HCT116 (cell line): Measurements from ENCODE around the gene SAMD9L. TPM values are rescaled to one million over a fixed set of nuclear protein-coding genes. Genes with fewer than 3 reads are reported as not detected.
"Not testable (repeated sequence)": the region's sequence is repeated elsewhere in the genome, so short reads cannot be mapped to it uniquely, and the experiment has no call there.

Source experiments
- ATAC-seq: fragments of 200-7000 bp; cut with Tn5 transposase; 2 replicates; pipeline ENCODE4 v1.9.1; 2020; ENCODE audit warnings: mild to moderate bottlenecking, moderate library complexity
- BruUV-seq: library from RNA; stranded (reverse); fragments of 400-500 nt; replicated peaks from 2 replicates; lab custom pipeline; 2021; lab: Mats Ljungman, UMichigan
- CTCF ChIA-PET: fragments of 300-600 bp; sonication (Branson Sonifier 250); formaldehyde crosslinking; loops from one replicate; lab custom pipeline; 2021; ENCODE audit warnings: antibody characterized with exemption; lab: Charles Lee
- POLR2A ChIA-PET: fragments of 300-600, 350-600 bp; sonication (Branson Sonifier 250); formaldehyde crosslinking; loops from one replicate; lab custom pipeline; 2021; ENCODE audit warnings: antibody characterized with exemption; lab: Charles Lee
- RAD21 ChIA-PET, 2 experiments: fragments of 300-600 bp; sonication (Branson Sonifier 250); formaldehyde crosslinking; loops; one replicate each; lab custom pipeline; 2023; ENCODE audit warnings: low total read pairs in 2 of 2; ENCODE audit not compliant: uncharacterized antibody in 2 of 2, unreplicated experiment in 2 of 2, low non-redundant PET in 1 of 2; lab: Charles Lee
- DNase-seq: peaks from one replicate; pipeline ENCODE4 v3.0.0-alpha.2; 2010; ENCODE audit warnings: low read depth, low spot score
- H2AFZ ChIP-seq: fragments of 200-600 bp; shearing (Covaris generic), sonication (generic); 2 replicates; pipeline ENCODE4 v1.6.1; 2017; ENCODE audit warnings: low read depth, mixed run types, mixed read lengths, antibody characterized with exemption, low read length; ENCODE audit not compliant: poor library complexity, severe bottlenecking
- H3K27ac ChIP-seq: 2 replicates; pipeline ENCODE4 v1.5.1; 2012; ENCODE audit warnings: low read depth, low read length
- H3K27me3 ChIP-seq: fragments of 200-600 bp; sonication (generic); 2 replicates; pipeline ENCODE4 v1.6.1; 2016; ENCODE audit warnings: mixed run types, low read length, mixed read lengths; ENCODE audit not compliant: insufficient read depth
- H3K36me3 ChIP-seq, 2 experiments: fragments of 200-500 bp in 1 of 2; fragments of 200-600 bp in 1 of 2; sonication (Bioruptor generic) in 1 of 2; sonication (generic) in 1 of 2; 2 replicates each; pipeline versions ENCODE4 v1.5.1 to v1.6.1; 2014 to 2016; ENCODE audit warnings: low read length in 2 of 2, inconsistent platforms in 1 of 2, mixed read lengths in 1 of 2, mixed run types in 1 of 2; ENCODE audit not compliant: insufficient read depth in 2 of 2, control insufficient read depth in 1 of 2
- H3K4me1 ChIP-seq, 2 experiments: fragments of 200-600 bp in 1 of 2; sonication (generic) in 1 of 2; 2 replicates each; pipeline versions ENCODE4 v1.5.1 to v1.6.1; 2012 to 2017; ENCODE audit warnings: low read length in 2 of 2, inconsistent platforms in 1 of 2, mild to moderate bottlenecking in 1 of 2, mixed read lengths in 1 of 2, mixed run types in 1 of 2, moderate library complexity in 1 of 2; ENCODE audit not compliant: insufficient read depth in 2 of 2, control insufficient read depth in 1 of 2
- H3K4me2 ChIP-seq: fragments of 200-600 bp; sonication (generic); 2 replicates; pipeline ENCODE4 v1.6.1; 2017; ENCODE audit warnings: mixed run types, low read length, mixed read lengths
- H3K4me3 ChIP-seq, 2 experiments: fragments of 200-600 bp in 1 of 2; sonication (generic) in 1 of 2; replicated peaks in 1 of 2; 2 replicates each; pipeline ENCODE4 v1.5.1; 2011 to 2016; ENCODE audit warnings: low read length in 2 of 2, control low read depth in 1 of 2, low read depth in 1 of 2, mild to moderate bottlenecking in 1 of 2, mixed read lengths in 1 of 2, mixed run types in 1 of 2
- H3K79me2 ChIP-seq: fragments of 200-600 bp; sonication (generic); 2 replicates; pipeline ENCODE4 v1.6.1; 2017; ENCODE audit warnings: mild to moderate bottlenecking, mixed run types, low read length, moderate library complexity, mixed read lengths; ENCODE audit not compliant: insufficient read depth
- H3K9ac ChIP-seq: fragments of 200-600 bp; sonication (generic); 2 replicates; pipeline ENCODE4 v1.6.1; 2016; ENCODE audit warnings: low read length, mixed read lengths
- H3K9me2 ChIP-seq: fragments of 200-600 bp; sonication (generic), shearing (Covaris generic); 2 replicates; pipeline ENCODE4 v1.6.1; 2017; ENCODE audit warnings: mixed run types, mild to moderate bottlenecking, moderate library complexity; ENCODE audit not compliant: insufficient read depth
- H3K9me3 ChIP-seq, 2 experiments: fragments of 200-500 bp in 1 of 2; fragments of 200-600 bp in 1 of 2; sonication (Bioruptor generic) in 1 of 2; sonication (generic) in 1 of 2; 2 replicates each; pipeline ENCODE4 v1.6.1; 2014 to 2017; ENCODE audit warnings: low read length in 2 of 2, mixed read lengths in 2 of 2, inconsistent platforms in 1 of 2, low read depth in 1 of 2, mild to moderate bottlenecking in 1 of 2, mixed run types in 1 of 2, moderate library complexity in 1 of 2; ENCODE audit not compliant: control insufficient read depth in 1 of 2, insufficient read depth in 1 of 2
- H4K20me1 ChIP-seq: fragments of 200-600 bp; sonication (generic), shearing (Covaris generic); 2 replicates; pipeline ENCODE4 v1.6.1; 2017; ENCODE audit warnings: mixed run types, mild to moderate bottlenecking, moderate library complexity; ENCODE audit not compliant: insufficient read depth
- intact Hi-C: fragments of 100-400 bp; cut with micrococcal nuclease; formaldehyde crosslinking; loops from 2 replicates; pipeline ENCODE4 v1.10.0; 2022
- total RNA-seq: library from RNA; stranded (reverse); gene quantifications from one replicate; pipeline ENCODE4 v1.2.1, GENCODE V29; 2021; ENCODE audit not compliant: unreplicated experiment

Gene SAMD9L
- total RNA-seq, 1 experiment from 2014 or later: 0.15 TPM

DNA sequence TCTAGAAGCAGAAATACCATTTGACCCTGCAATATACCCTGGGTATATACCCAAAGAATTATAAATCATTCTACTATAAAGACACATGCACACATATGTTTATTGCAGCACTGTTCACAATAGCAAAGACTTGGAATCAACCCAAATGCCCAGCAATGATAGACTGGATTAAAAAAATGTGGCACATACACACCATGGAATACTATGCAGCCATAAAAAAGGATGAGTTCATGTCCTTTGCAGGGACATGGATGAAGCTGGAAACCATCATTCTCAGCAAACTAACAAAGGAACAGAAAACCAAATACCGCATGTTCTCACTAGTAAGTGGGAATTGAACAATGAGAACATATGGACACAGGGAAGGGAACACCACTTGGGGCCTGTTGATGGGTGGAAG, 21.2 kb downstream of the SAMD9L start:
- intact Hi-C loops, H3K79me2 ChIP-seq, H3K4me1 ChIP-seq, H3K9me2 ChIP-seq, H3K4me3 ChIP-seq, H2AFZ ChIP-seq, DNase-seq, BruUV-seq, ATAC-seq, H3K27ac ChIP-seq, H3K36me3 ChIP-seq, RAD21 ChIA-PET, H3K9me3 ChIP-seq, POLR2A ChIA-PET, H4K20me1 ChIP-seq, H3K9ac ChIP-seq, H3K4me2 ChIP-seq, H3K27me3 ChIP-seq, CTCF ChIA-PET: not testable (repeated sequence)

DNA sequence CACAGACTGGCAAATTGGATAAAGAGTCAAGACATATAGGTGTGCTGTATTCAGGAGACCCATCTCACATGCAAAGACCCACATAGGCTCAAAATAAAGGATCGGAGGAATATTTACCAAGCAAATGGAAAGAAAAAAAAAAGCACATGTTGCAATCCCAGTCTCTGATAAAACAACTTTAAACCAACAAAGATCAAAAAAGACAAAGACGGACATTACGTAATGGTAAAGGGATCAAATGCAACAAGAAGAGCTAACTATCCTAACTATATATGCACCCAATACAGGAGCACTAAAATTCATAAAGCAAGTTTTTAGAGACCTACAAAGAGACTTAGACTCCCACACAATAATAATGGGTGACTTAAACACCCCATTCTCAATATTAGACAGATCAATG, 24.7 kb downstream of the SAMD9L start:
- H3K9me2 ChIP-seq, H3K27ac ChIP-seq, H3K4me2 ChIP-seq, POLR2A ChIA-PET, intact Hi-C loops, H3K36me3 ChIP-seq, H2AFZ ChIP-seq, CTCF ChIA-PET, ATAC-seq, H3K9ac ChIP-seq, H3K4me3 ChIP-seq, H3K9me3 ChIP-seq, H3K27me3 ChIP-seq, H4K20me1 ChIP-seq, DNase-seq, RAD21 ChIA-PET, H3K79me2 ChIP-seq, BruUV-seq: not testable (repeated sequence)
- peaks cover 0 to 12% of the 10 kb centered on the region in 2 experiments; a peak in 1 of 4 replicates for H3K4me1 ChIP-seq
